GM12878 (cell line): ENCODE data around the gene IFT25.

Experiments
- JUND ChIP-seq: IDR thresholded peaks from 2 replicates; pipeline ENCODE4 v1.6.1; 2012; ENCODE audit warnings: low read depth, mild to moderate bottlenecking, low read length, improper control_type of control experiment, moderate library complexity
- POLR2AphosphoS2 ChIP-seq: IDR thresholded peaks from 2 replicates; pipeline ENCODE4 v1.6.1; 2011; ENCODE audit warnings: low read depth, mild to moderate bottlenecking, low read length, improper control_type of control experiment, moderate library complexity
- TF ChIP-seq, protein P1 (sequence below): IDR thresholded peaks from 2 replicates; pipeline ENCODE4 v1.6.1; 2012; ENCODE audit warnings: low read depth, low read length, improper control_type of control experiment
- TF ChIP-seq, protein P2 (sequence below), 3 experiments: IDR thresholded peaks in 2 of 3; conservative IDR thresholded peaks in 1 of 3; 2 replicates each; pipeline ENCODE4 v1.5.1; 2011; ENCODE audit warnings: low read depth in 3 of 3, low read length in 3 of 3, mild to moderate bottlenecking in 3 of 3, control low read depth in 2 of 3, moderate library complexity in 2 of 3, inconsistent platforms in 1 of 3, mixed read lengths in 1 of 3; ENCODE audit not compliant: control insufficient read depth in 2 of 3, insufficient read depth in 1 of 3; ENCODE audit errors: extremely low read depth in 1 of 3
- TF ChIP-seq, protein P3 (sequence below): fragments of 450-650 bp; formaldehyde crosslinking; IDR thresholded peaks from 2 replicates; pipeline ENCODE4 v1.5.0; 2022; ENCODE audit warnings: mild to moderate bottlenecking, missing genetic modification characterization

DNA sequence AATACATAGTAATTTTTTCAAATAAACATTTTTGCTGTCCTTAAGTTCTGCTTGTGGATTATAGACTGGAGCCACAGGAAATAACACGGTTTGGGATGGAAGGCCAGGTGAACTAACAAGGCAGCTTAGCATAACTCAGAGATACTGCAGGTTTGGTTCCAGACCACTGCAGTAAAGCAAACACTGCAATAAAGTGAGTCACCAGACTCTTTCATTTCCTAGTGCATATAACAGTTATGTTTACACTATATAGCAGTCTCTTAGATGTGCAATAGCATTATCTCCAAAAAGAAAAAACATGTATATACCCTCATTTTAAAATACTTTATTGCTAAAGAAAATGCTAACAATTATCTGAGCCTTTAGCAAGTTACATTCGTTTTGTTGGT is 22.6 kb upstream of the IFT25 start:
- TF ChIP-seq POLR2AphosphoS2 = no peak
- no peak for TF ChIP-seq JUND
- TF ChIP-seq, protein P1, sequence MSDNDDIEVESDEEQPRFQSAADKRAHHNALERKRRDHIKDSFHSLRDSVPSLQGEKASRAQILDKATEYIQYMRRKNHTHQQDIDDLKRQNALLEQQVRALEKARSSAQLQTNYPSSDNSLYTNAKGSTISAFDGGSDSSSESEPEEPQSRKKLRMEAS = no peak
- TF ChIP-seq, protein P2, sequence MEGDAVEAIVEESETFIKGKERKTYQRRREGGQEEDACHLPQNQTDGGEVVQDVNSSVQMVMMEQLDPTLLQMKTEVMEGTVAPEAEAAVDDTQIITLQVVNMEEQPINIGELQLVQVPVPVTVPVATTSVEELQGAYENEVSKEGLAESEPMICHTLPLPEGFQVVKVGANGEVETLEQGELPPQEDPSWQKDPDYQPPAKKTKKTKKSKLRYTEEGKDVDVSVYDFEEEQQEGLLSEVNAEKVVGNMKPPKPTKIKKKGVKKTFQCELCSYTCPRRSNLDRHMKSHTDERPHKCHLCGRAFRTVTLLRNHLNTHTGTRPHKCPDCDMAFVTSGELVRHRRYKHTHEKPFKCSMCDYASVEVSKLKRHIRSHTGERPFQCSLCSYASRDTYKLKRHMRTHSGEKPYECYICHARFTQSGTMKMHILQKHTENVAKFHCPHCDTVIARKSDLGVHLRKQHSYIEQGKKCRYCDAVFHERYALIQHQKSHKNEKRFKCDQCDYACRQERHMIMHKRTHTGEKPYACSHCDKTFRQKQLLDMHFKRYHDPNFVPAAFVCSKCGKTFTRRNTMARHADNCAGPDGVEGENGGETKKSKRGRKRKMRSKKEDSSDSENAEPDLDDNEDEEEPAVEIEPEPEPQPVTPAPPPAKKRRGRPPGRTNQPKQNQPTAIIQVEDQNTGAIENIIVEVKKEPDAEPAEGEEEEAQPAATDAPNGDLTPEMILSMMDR (IDR thresholded peaks at IDR 0.05 in 2 of 3, conservative IDR thresholded peaks at IDR 0.05 in 1 of 3; ENCODE audit: control insufficient read depth in 2 of 3, extremely low read depth in 1 of 3, insufficient read depth in 1 of 3, low read depth in 3 of 3, low read length in 3 of 3) = no peak
- TF ChIP-seq, protein P3, sequence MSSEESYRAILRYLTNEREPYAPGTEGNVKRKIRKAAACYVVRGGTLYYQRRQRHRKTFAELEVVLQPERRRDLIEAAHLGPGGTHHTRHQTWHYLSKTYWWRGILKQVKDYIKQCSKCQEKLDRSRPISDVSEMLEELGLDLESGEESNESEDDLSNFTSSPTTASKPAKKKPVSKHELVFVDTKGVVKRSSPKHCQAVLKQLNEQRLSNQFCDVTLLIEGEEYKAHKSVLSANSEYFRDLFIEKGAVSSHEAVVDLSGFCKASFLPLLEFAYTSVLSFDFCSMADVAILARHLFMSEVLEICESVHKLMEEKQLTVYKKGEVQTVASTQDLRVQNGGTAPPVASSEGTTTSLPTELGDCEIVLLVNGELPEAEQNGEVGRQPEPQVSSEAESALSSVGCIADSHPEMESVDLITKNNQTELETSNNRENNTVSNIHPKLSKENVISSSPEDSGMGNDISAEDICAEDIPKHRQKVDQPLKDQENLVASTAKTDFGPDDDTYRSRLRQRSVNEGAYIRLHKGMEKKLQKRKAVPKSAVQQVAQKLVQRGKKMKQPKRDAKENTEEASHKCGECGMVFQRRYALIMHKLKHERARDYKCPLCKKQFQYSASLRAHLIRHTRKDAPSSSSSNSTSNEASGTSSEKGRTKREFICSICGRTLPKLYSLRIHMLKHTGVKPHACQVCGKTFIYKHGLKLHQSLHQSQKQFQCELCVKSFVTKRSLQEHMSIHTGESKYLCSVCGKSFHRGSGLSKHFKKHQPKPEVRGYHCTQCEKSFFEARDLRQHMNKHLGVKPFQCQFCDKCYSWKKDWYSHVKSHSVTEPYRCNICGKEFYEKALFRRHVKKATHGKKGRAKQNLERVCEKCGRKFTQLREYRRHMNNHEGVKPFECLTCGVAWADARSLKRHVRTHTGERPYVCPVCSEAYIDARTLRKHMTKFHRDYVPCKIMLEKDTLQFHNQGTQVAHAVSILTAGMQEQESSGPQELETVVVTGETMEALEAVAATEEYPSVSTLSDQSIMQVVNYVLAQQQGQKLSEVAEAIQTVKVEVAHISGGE (CRISPR knock-in tag) = no peak
